Panc1 (cell line): ENCODE results near the gene ZNF462. TPM values are rescaled to one million over a fixed set of nuclear protein-coding genes. Genes with fewer than 3 reads are reported as not detected.

Source experiments
- ATAC-seq: fragments of 200-7000 bp; cut with Tn5 transposase; 2 replicates; pipeline ENCODE4 v1.9.1; 2020; ENCODE audit warnings: mild to moderate bottlenecking, moderate library complexity
- BruUV-seq: library from RNA; stranded (reverse); fragments of 400-500 nt; replicated peaks from 2 replicates; lab custom pipeline; 2021; lab: Mats Ljungman, UMichigan
- CTCF ChIA-PET: fragments of 300-600 bp; sonication (Branson Sonifier 250); formaldehyde crosslinking; loops from one replicate; lab custom pipeline; 2022; ENCODE audit warnings: antibody characterized with exemption; lab: Charles Lee
- POLR2A ChIA-PET: fragments of 300-600 bp; sonication (Branson Sonifier 250); formaldehyde crosslinking; loops from one replicate; lab custom pipeline; 2022; ENCODE audit warnings: antibody characterized with exemption; lab: Charles Lee
- DNase-seq: peaks from one replicate; pipeline ENCODE4 v3.0.0-alpha.2; 2010; ENCODE audit warnings: low read depth, low spot score
- H3K27ac ChIP-seq: 2 replicates; pipeline ENCODE4 v1.5.1; 2011; ENCODE audit warnings: mild to moderate bottlenecking, low read length, inconsistent platforms
- H3K27me3 ChIP-seq: fragments of 200-500 bp; sonication (Bioruptor generic); 2 replicates; pipeline ENCODE4 v1.6.0; 2014; ENCODE audit warnings: low read length, inconsistent platforms; ENCODE audit not compliant: control insufficient read depth, insufficient read depth
- H3K36me3 ChIP-seq: fragments of 200-500 bp; sonication (Bioruptor generic); 2 replicates; pipeline ENCODE4 v1.5.1; 2014; ENCODE audit warnings: inconsistent platforms, mild to moderate bottlenecking, low read length, moderate library complexity; ENCODE audit not compliant: control insufficient read depth, insufficient read depth
- H3K4me1 ChIP-seq: 2 replicates; pipeline ENCODE4 v1.5.1; 2011; ENCODE audit warnings: inconsistent platforms, mild to moderate bottlenecking, low read length, moderate library complexity; ENCODE audit not compliant: control insufficient read depth, insufficient read depth
- H3K4me3 ChIP-seq, 2 experiments: 2 replicates each; pipeline ENCODE4 v1.5.1; 2011 to 2012; ENCODE audit warnings: low read depth in 2 of 2, low read length in 2 of 2, mild to moderate bottlenecking in 2 of 2, inconsistent platforms in 1 of 2, moderate library complexity in 1 of 2
- H3K9me3 ChIP-seq: fragments of 200-500 bp; sonication (Bioruptor generic); 2 replicates; pipeline ENCODE4 v1.5.1; 2014; ENCODE audit warnings: low read depth, mild to moderate bottlenecking, inconsistent platforms, low read length, moderate library complexity; ENCODE audit not compliant: control insufficient read depth, insufficient read depth
- CTCF ChIP-seq: fragments of 450-650 bp; IDR thresholded peaks from 2 replicates; pipeline ENCODE4 v1.5.1; 2017; ENCODE audit warnings: mild to moderate bottlenecking
- POLR2AphosphoS5 ChIP-seq: IDR thresholded peaks from 2 replicates; pipeline ENCODE4 v1.6.1; 2012; ENCODE audit warnings: mild to moderate bottlenecking, low read depth, low read length, moderate library complexity
- REST ChIP-seq, 2 experiments: IDR thresholded peaks; 2 replicates each; pipeline ENCODE4 v1.6.1; 2011 to 2012; ENCODE audit warnings: low read depth in 2 of 2, control low read depth in 1 of 2, low read length in 1 of 2, mild to moderate bottlenecking in 1 of 2, moderate library complexity in 1 of 2; ENCODE audit not compliant: insufficient read depth in 1 of 2
- SIN3A ChIP-seq: IDR thresholded peaks from 2 replicates; pipeline ENCODE4 v1.6.1; 2012; ENCODE audit warnings: low read depth, mild to moderate bottlenecking, low read length, moderate library complexity, borderline replicate concordance; ENCODE audit not compliant: insufficient read depth
- TCF7L2 ChIP-seq: IDR thresholded peaks from 2 replicates; pipeline ENCODE4 v1.6.1; 2011; ENCODE audit warnings: mild to moderate bottlenecking, low read depth, low read length, inconsistent platforms
- in situ Hi-C: cut with HindIII; loops from 2 replicates; pipeline ENCODE4 v1.10.0; 2016; ENCODE audit warnings: low sequenced_read_pairs, low pct_unique_long_range_greater_than_20kb
- intact Hi-C: fragments of 100-400 bp; cut with micrococcal nuclease; formaldehyde crosslinking; loops from one replicate; pipeline ENCODE4 v1.10.0; 2022; ENCODE audit not compliant: unreplicated experiment
- total RNA-seq: library from RNA; stranded (reverse); gene quantifications from one replicate; pipeline ENCODE4 v1.2.1, GENCODE V29; 2021; ENCODE audit not compliant: unreplicated experiment

The ZNF462 gene
- total RNA-seq, 1 experiment from 2014 or later = 34.8 TPM

- intact Hi-C loops (no loop called here), in situ Hi-C loops (no loop called here)
- H3K9me3 ChIP-seq = no peaks in the 10 kb centered on the region
- DNase-seq = no peak
- H3K27me3 ChIP-seq = no peaks in the 10 kb centered on the region
- no peak overlapping the region for H3K4me3 ChIP-seq
- no peaks in the 10 kb centered on the region for H3K4me1 ChIP-seq
- ATAC-seq = no peak
- no TSS peak for BruUV-seq
- TF ChIP-seq SIN3A (no peak), TCF7L2 (no peak), POLR2AphosphoS5 (no peak), REST (IDR thresholded peaks at IDR 0.05; ENCODE audit: insufficient read depth in 1 of 2, low read depth in 2 of 2, low read length in 1 of 2) (no peak), CTCF (no peak)
- H3K36me3 ChIP-seq = no peaks in the 10 kb centered on the region
- ChIA-PET CTCF (no interaction called here), POLR2A (no interaction called here)
- no peak overlapping the region for H3K27ac ChIP-seq
Measured at GRCh38 chr9:107051392-107051791, 188.4 kb downstream of the ZNF462 start.

DNA sequence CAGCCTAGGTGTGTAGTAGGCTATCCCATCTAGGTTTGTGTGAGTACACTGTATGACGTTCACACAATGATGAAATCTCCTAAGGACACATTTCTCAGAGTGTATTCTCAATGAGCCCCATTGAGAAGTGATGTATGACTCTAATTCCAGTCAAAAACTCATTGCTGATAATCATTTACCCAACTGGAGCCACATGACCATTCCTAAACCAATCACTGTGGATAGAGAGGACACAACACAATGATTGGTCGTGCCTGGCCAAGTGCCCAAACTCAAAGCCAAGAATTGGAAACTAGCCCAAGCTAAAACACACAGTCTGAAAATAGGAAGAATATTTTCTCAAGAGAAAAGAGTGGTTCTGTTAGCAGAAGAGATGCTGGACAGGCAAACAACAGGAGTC lies 191.2 kb downstream of the ZNF462 start:
- Histone ChIP-seq H3K27me3 (no peaks in the 10 kb centered on the region), H3K4me3 (no peak overlapping the region), H3K27ac (no peak overlapping the region), H3K4me1 (no peaks in the 10 kb centered on the region), H3K36me3 (no peaks in the 10 kb centered on the region), H3K9me3 (no peaks in the 10 kb centered on the region)
- DNase-seq (no peak), ATAC-seq (no peak)
- in situ Hi-C loops = no loop called here
- CTCF ChIA-PET = no interaction called here
- POLR2A ChIA-PET = no interaction called here
- BruUV-seq = no TSS peak
- TF ChIP-seq POLR2AphosphoS5 (no peak), REST (IDR thresholded peaks at IDR 0.05; ENCODE audit: insufficient read depth in 1 of 2, low read depth in 2 of 2, low read length in 1 of 2) (no peak)
- intact Hi-C loops = no loop called here
